CD14-positive monocyte (primary cell): ENCODE results near the gene SUFU. TPM values are rescaled to one million over a fixed set of nuclear protein-coding genes. Genes with fewer than 3 reads are reported as not detected.

ENCODE experiments used
- DNase-seq, 3 donors: peaks; one replicate each; pipeline ENCODE4 v3.0.0-alpha.2; 2011 to 2022
- H2AFZ ChIP-seq: 2 replicates; pipeline ENCODE4 v1.6.0; 2012; ENCODE audit warnings: mild to moderate bottlenecking, low read depth, low read length, inconsistent platforms; ENCODE audit not compliant: insufficient read depth, poor library complexity, severe bottlenecking
- H3K27ac ChIP-seq, 2 donors: 1 replicate in 1 of 2; 2 replicates in 1 of 2; pipeline ENCODE4 v1.5.1; 2012 to 2013; ENCODE audit warnings: low read length in 2 of 2, control low read depth in 1 of 2, inconsistent platforms in 1 of 2, low read depth in 1 of 2, mild to moderate bottlenecking in 1 of 2
- H3K27me3 ChIP-seq, 2 donors: one replicate each; pipeline versions ENCODE4 v1.6.0 to v1.6.1; 2011 to 2013; ENCODE audit warnings: low read length in 2 of 2; ENCODE audit not compliant: control insufficient read depth in 2 of 2, insufficient read depth in 2 of 2
- H3K36me3 ChIP-seq, 2 donors: replicated peaks in 1 of 2; 1 replicate in 1 of 2; 2 replicates in 1 of 2; pipeline versions ENCODE4 v1.5.1 to v1.6.1; 2012 to 2013; ENCODE audit warnings: low read length in 2 of 2, control low read depth in 1 of 2, inconsistent platforms in 1 of 2, mild to moderate bottlenecking in 1 of 2; ENCODE audit not compliant: insufficient read depth in 2 of 2, control insufficient read depth in 1 of 2
- H3K4me1 ChIP-seq, 2 donors: 1 replicate in 1 of 2; 2 replicates in 1 of 2; pipeline versions ENCODE4 v1.5.1 to v1.6.1; 2012 to 2013; ENCODE audit warnings: low read length in 2 of 2, control low read depth in 1 of 2, inconsistent platforms in 1 of 2, mild to moderate bottlenecking in 1 of 2, moderate library complexity in 1 of 2; ENCODE audit not compliant: insufficient read depth in 2 of 2, control insufficient read depth in 1 of 2
- H3K4me2 ChIP-seq: replicated peaks from 2 replicates; pipeline ENCODE3; 2012; ENCODE audit warnings: low read length, moderate library complexity, mild to moderate bottlenecking; ENCODE audit not compliant: poor library complexity, severe bottlenecking; ENCODE audit errors: extremely low read depth
- H3K4me3 ChIP-seq, 3 experiments: fragments of 200-600 bp in 1 of 3; sonication (generic) in 1 of 3; replicated peaks in 1 of 3; 1 replicate in 2 of 3; 2 replicates in 1 of 3; pipeline ENCODE4 v1.5.1; 2011 to 2013; ENCODE audit warnings: low read length in 3 of 3, mild to moderate bottlenecking in 3 of 3, control low read depth in 2 of 3, low read depth in 2 of 3, inconsistent platforms in 1 of 3, moderate library complexity in 1 of 3
- H3K79me2 ChIP-seq: 2 replicates; pipeline ENCODE4 v1.6.0; 2012; ENCODE audit warnings: mild to moderate bottlenecking, control low read depth, inconsistent platforms, low read length, moderate library complexity; ENCODE audit not compliant: insufficient read depth
- H3K9ac ChIP-seq: 2 replicates; pipeline ENCODE4 v1.6.0; 2017; ENCODE audit warnings: low read length, mild to moderate bottlenecking; ENCODE audit not compliant: insufficient read depth, poor library complexity, severe bottlenecking
- H3K9me3 ChIP-seq, 2 donors: replicated peaks in 1 of 2; 1 replicate in 1 of 2; 2 replicates in 1 of 2; pipeline versions ENCODE4 v1.5.1 to v1.6.1; 2012 to 2013; ENCODE audit warnings: low read length in 2 of 2, control low read depth in 1 of 2; ENCODE audit not compliant: control insufficient read depth in 1 of 2, insufficient read depth in 1 of 2
- H4K20me1 ChIP-seq: 2 replicates; pipeline ENCODE4 v1.6.0; 2012; ENCODE audit warnings: mild to moderate bottlenecking, low read length, control low read depth, moderate library complexity; ENCODE audit not compliant: insufficient read depth
- H3K27ac Mint-ChIP-seq, 7 donors: one replicate each; pipeline ENCODE4 v1.8.0; 2020; ENCODE audit warnings: mild to moderate bottlenecking in 7 of 7, mixed read lengths in 7 of 7, moderate library complexity in 6 of 7, inconsistent platforms in 2 of 7
- H3K27me3 Mint-ChIP-seq, 3 donors: one replicate each; pipeline ENCODE4 v1.8.0; 2021 to 2022; ENCODE audit warnings: low read depth in 3 of 3, mild to moderate bottlenecking in 3 of 3, mixed read lengths in 3 of 3, moderate library complexity in 3 of 3, inconsistent platforms in 1 of 3
- H3K36me3 Mint-ChIP-seq, 2 donors: one replicate each; pipeline ENCODE4 v1.8.0; 2020; ENCODE audit warnings: mixed read lengths in 2 of 2, inconsistent platforms in 1 of 2, mild to moderate bottlenecking in 1 of 2
- H3K4me1 Mint-ChIP-seq: one replicate; pipeline ENCODE4 v1.8.0; 2020; ENCODE audit warnings: mild to moderate bottlenecking, mixed read lengths
- H3K4me3 Mint-ChIP-seq, 2 donors: one replicate each; pipeline ENCODE4 v1.8.0; 2020; ENCODE audit warnings: mild to moderate bottlenecking in 2 of 2, mixed read lengths in 2 of 2, moderate library complexity in 1 of 2
- H3K9me3 Mint-ChIP-seq, 7 donors: one replicate each; pipeline ENCODE4 v1.8.0; 2020 to 2022; ENCODE audit warnings: mixed read lengths in 7 of 7, mild to moderate bottlenecking in 6 of 7, moderate library complexity in 6 of 7, inconsistent platforms in 2 of 7
- WGBS: methylation state at CpG from one replicate; pipeline ENCODE4 v1.1.5; 2013; ENCODE audit warnings: missing lambda C conversion rate; ENCODE audit not compliant: insufficient coverage; 5-methylcytosine and 5-hydroxymethylcytosine counted together
- intact Hi-C, 2 donors: fragments of 100-400 bp; cut with micrococcal nuclease; formaldehyde crosslinking; loops; one replicate each; pipeline versions ENCODE4 v1.15.0 to v1.15.1; 2023
- polyA plus RNA-seq, 3 donors: library from polyadenylated mRNA; depleted of rRNA in 1 of 3; unstranded in 2 of 3; stranded (reverse) in 1 of 3; fragments of 300-500 nt in 2 of 3; fragments of >200 nt in 1 of 3; fragmentation: Illumina TruSeq in 2 of 3; gene quantifications; 1 replicate in 2 of 3; 2 replicates in 1 of 3; pipeline ENCODE4 v1.2.3, GENCODE V29; 2012 to 2021
- TF ChIP-seq, protein P1 (sequence below): fragments of 200-600 bp; IDR thresholded peaks from one replicate; pipeline ENCODE4 v1.8.0; 2022; ENCODE audit warnings: antibody characterized with exemption, mild to moderate bottlenecking

SUFU gene
- polyA plus RNA-seq, 3 donors = 3.2 to 10.0 (median 5.7) TPM

DNA sequence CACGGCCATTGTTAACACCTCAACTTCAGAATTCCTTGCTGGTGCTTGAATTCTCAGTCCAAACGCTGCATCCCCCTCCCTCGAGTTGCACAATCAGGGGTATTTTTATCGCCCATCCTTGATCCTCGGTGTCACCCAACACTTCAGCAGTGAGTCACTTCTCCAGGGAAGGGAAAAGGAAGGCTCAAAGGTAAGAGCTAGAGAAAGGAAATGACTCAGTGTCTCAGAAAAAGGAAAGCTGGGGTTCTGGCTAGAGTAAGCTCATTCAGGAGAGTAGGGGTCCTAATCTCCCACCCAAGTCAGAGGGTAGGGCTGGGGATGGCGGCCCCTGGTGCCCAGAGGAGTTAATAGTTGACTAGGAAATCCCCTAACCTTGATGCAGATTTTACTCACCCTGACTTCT, 100.7 kb downstream of the SUFU start:
- intact Hi-C loops = no loop called here
- Histone ChIP-seq H3K27ac (peak overlapping the region in 1 of 2 donors; percentile 32), H3K79me2 (no peaks in the 10 kb centered on the region), H3K27me3 (no peaks in the 10 kb centered on the region), H3K4me2 (no peak overlapping the region), H2AFZ (no peak overlapping the region), H4K20me1 (peaks cover 3% of the 10 kb centered on the region), H3K9ac (no peak overlapping the region), H3K4me3 (no peak overlapping the region), H3K36me3 (peaks cover 61 to 89% of the 10 kb centered on the region in 2 donors), H3K4me1 (peaks cover 3 to 5% of the 10 kb centered on the region in 2 donors), H3K9me3 (no peaks in the 10 kb centered on the region)
- Mint-ChIP-seq H3K36me3 (peaks cover 68 to 87% of the 10 kb centered on the region in 2 donors), H3K27ac (peak overlapping the region in 1 of 7 donors; percentile 26), H3K27me3 (no peaks in the 10 kb centered on the region), H3K9me3 (no peaks in the 10 kb centered on the region), H3K4me1 (peaks cover 19% of the 10 kb centered on the region), H3K4me3 (no peak overlapping the region)
- 64% methylated on average over 1 of the region's 6 CpGs for WGBS
- TF ChIP-seq, protein P1, sequence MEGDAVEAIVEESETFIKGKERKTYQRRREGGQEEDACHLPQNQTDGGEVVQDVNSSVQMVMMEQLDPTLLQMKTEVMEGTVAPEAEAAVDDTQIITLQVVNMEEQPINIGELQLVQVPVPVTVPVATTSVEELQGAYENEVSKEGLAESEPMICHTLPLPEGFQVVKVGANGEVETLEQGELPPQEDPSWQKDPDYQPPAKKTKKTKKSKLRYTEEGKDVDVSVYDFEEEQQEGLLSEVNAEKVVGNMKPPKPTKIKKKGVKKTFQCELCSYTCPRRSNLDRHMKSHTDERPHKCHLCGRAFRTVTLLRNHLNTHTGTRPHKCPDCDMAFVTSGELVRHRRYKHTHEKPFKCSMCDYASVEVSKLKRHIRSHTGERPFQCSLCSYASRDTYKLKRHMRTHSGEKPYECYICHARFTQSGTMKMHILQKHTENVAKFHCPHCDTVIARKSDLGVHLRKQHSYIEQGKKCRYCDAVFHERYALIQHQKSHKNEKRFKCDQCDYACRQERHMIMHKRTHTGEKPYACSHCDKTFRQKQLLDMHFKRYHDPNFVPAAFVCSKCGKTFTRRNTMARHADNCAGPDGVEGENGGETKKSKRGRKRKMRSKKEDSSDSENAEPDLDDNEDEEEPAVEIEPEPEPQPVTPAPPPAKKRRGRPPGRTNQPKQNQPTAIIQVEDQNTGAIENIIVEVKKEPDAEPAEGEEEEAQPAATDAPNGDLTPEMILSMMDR = no peak
- peak in 1 of 3 donors; percentile 69 for DNase-seq

DNA sequence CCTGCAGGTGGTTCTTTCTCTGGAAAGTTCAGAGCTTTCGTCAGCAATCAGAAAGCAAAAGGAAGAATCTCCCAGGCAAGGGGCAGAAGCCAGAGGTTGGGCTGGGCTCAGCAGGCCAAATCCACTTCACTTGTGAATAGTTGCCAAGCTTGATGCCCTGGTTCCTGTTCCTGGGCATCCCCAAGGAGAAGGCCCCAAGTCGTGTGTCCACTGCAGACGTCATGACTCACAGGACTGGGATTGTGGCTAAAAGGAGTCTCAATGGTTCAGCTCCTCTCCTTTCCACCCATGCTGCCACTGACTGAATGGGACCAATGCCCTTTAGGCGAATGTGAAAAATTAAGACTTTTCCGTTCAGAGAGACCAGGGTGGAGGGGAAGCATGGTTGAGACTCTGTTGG, 101.9 kb downstream of the SUFU start:
- no peaks in the 10 kb centered on the region for H3K4me1 ChIP-seq
- H3K4me2 ChIP-seq = no peak overlapping the region
- TF ChIP-seq, protein P1 = no peak
- H3K27ac Mint-ChIP-seq = no peak overlapping the region
- H4K20me1 ChIP-seq = peaks cover 3% of the 10 kb centered on the region
- no peaks in the 10 kb centered on the region for H3K27me3 Mint-ChIP-seq
- WGBS = 83% methylated on average over 4 of the region's 5 CpGs
- peaks cover 68 to 87% of the 10 kb centered on the region in 2 donors for H3K36me3 Mint-ChIP-seq
- intact Hi-C loops = no loop called here
- H3K9ac ChIP-seq = no peak overlapping the region
- no peaks in the 10 kb centered on the region for H3K9me3 Mint-ChIP-seq
- no peak overlapping the region for H3K4me3 Mint-ChIP-seq
- no peak for DNase-seq
- no peak overlapping the region for H3K4me3 ChIP-seq
- no peak overlapping the region for H2AFZ ChIP-seq
- peaks cover 52 to 82% of the 10 kb centered on the region in 2 donors for H3K36me3 ChIP-seq
- no peaks in the 10 kb centered on the region for H3K79me2 ChIP-seq
- peaks cover 10% of the 10 kb centered on the region for H3K4me1 Mint-ChIP-seq
- H3K9me3 ChIP-seq = no peaks in the 10 kb centered on the region
- H3K27ac ChIP-seq = no peak overlapping the region
- no peaks in the 10 kb centered on the region for H3K27me3 ChIP-seq
